ENCODE data around the gene HMGXB4.

Gene HMGXB4

DNA sequence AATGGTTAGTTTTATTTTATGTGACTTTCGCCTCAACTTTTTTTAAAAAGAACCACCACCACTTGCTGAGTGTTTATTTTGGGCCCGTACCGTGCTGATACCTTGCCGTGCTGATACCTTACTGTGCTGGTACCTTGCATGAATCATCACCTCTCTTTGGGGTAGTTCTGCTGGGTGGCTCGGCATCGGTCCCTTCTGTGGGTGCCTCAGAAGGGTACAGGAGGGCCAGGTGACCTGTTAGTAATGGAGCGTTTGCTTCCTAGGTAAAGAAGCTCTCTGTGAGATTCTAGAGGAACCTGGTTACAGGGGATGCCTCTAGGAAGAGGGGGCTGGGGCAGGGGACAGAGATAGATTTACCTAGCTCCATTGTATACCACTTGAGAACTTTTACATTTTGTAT lies 59.5 kb downstream of the HMGXB4 start:
- Histone ChIP-seq H3K9me2 (replicated peaks; ENCODE audit: insufficient read depth, low read length) (no peaks in the 10 kb centered on the region), H2AFZ (ENCODE audit: low read length) (no peak overlapping the region), H3K4me1 (ENCODE audit: low read length) (peaks cover 9% of the 10 kb centered on the region), H3K9ac (ENCODE audit: low read length) (no peak overlapping the region), H3K27me3 (replicated peaks; ENCODE audit: insufficient read depth, low read length) (no peaks in the 10 kb centered on the region), H3K36me3 (replicated peaks; ENCODE audit: insufficient read depth, low read length) (no peaks in the 10 kb centered on the region), H3F3A (ENCODE audit: insufficient read depth, low read length) (peaks cover under 1% of the 10 kb centered on the region), H3K79me2 (ENCODE audit: low read length) (peaks cover 41% of the 10 kb centered on the region), H3K9me3 (replicated peaks; ENCODE audit: insufficient read depth, low read length) (no peaks in the 10 kb centered on the region), H3K4me3 (ENCODE audit: low read length) (no peak overlapping the region), H4K20me1 (ENCODE audit: insufficient read depth, low read length) (no peaks in the 10 kb centered on the region), H3K27ac (ENCODE audit: low read length) (no peak overlapping the region), H3K4me2 (ENCODE audit: low read depth, low read length) (no peak overlapping the region)
- no peak for DNase-seq
- TF ChIP-seq EZH2phosphoT487 (IDR thresholded peaks at IDR 0.05; ENCODE audit: low read length) (no peak), EZH2 (optimal IDR thresholded peaks at IDR 0.05; ENCODE audit: low read depth, low read length) (no peak)
- TF ChIP-seq, protein P1, sequence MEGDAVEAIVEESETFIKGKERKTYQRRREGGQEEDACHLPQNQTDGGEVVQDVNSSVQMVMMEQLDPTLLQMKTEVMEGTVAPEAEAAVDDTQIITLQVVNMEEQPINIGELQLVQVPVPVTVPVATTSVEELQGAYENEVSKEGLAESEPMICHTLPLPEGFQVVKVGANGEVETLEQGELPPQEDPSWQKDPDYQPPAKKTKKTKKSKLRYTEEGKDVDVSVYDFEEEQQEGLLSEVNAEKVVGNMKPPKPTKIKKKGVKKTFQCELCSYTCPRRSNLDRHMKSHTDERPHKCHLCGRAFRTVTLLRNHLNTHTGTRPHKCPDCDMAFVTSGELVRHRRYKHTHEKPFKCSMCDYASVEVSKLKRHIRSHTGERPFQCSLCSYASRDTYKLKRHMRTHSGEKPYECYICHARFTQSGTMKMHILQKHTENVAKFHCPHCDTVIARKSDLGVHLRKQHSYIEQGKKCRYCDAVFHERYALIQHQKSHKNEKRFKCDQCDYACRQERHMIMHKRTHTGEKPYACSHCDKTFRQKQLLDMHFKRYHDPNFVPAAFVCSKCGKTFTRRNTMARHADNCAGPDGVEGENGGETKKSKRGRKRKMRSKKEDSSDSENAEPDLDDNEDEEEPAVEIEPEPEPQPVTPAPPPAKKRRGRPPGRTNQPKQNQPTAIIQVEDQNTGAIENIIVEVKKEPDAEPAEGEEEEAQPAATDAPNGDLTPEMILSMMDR (IDR thresholded peaks at IDR 0.05; ENCODE audit: low read length) = no peak

DNA sequence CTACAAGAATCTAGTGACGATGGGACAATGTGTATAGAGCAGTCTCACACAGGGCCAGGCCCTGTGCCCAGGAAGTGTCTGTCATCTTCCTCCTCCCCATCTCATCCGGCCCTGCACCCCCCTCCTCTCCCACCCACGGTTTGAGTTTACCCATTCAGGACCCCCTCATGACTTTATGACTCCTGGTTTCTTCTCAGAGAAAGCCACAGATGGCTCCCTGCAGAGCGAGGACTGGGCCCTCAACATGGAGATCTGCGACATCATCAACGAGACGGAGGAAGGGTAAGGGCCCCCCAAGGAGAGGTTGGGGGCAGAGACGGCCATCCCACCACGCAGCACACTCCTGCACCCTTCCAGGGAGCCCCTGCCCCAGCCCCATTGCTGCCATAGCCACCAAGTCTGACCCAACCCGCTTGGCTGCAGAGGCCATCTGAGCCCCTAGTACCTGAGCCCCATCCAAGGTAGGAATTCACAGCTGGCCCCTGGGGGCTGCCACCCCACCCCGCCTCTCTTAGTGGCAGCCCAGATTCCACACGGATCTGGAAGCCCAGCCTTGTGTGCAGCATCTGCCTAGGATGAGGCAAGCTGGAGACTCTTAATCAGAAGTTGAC lies 60.5 kb downstream of the HMGXB4 start:
- H4K20me1 ChIP-seq (ENCODE audit: insufficient read depth, low read length) = no peaks in the 10 kb centered on the region
- no peaks in the 10 kb centered on the region for H3F3A ChIP-seq (ENCODE audit: insufficient read depth, low read length)
- H3K9me3 ChIP-seq (replicated peaks; ENCODE audit: insufficient read depth, low read length) = no peaks in the 10 kb centered on the region
- no peak overlapping the region for H2AFZ ChIP-seq (ENCODE audit: low read length)
- H3K4me2 ChIP-seq (ENCODE audit: low read depth, low read length) = no peak overlapping the region
- no peaks in the 10 kb centered on the region for H3K36me3 ChIP-seq (replicated peaks; ENCODE audit: insufficient read depth, low read length)
- TF ChIP-seq, protein P1 (IDR thresholded peaks at IDR 0.05; ENCODE audit: low read length) = no peak
- TF ChIP-seq EZH2phosphoT487 (IDR thresholded peaks at IDR 0.05; ENCODE audit: low read length) (no peak), EZH2 (optimal IDR thresholded peaks at IDR 0.05; ENCODE audit: low read depth, low read length) (no peak)
- H3K27ac ChIP-seq (ENCODE audit: low read length) = no peak overlapping the region
- H3K79me2 ChIP-seq (ENCODE audit: low read length) = peaks cover 32% of the 10 kb centered on the region
- DNase-seq = no peak
- H3K27me3 ChIP-seq (replicated peaks; ENCODE audit: insufficient read depth, low read length) = no peaks in the 10 kb centered on the region
- H3K4me3 ChIP-seq (ENCODE audit: low read length) = no peak overlapping the region
- no peaks in the 10 kb centered on the region for H3K9me2 ChIP-seq (replicated peaks; ENCODE audit: insufficient read depth, low read length)
- H3K9ac ChIP-seq (ENCODE audit: low read length) = no peak overlapping the region
- H3K4me1 ChIP-seq (ENCODE audit: low read length) = peaks cover under 1% of the 10 kb centered on the region; the same call in 1 of the 2 replicates

DNA sequence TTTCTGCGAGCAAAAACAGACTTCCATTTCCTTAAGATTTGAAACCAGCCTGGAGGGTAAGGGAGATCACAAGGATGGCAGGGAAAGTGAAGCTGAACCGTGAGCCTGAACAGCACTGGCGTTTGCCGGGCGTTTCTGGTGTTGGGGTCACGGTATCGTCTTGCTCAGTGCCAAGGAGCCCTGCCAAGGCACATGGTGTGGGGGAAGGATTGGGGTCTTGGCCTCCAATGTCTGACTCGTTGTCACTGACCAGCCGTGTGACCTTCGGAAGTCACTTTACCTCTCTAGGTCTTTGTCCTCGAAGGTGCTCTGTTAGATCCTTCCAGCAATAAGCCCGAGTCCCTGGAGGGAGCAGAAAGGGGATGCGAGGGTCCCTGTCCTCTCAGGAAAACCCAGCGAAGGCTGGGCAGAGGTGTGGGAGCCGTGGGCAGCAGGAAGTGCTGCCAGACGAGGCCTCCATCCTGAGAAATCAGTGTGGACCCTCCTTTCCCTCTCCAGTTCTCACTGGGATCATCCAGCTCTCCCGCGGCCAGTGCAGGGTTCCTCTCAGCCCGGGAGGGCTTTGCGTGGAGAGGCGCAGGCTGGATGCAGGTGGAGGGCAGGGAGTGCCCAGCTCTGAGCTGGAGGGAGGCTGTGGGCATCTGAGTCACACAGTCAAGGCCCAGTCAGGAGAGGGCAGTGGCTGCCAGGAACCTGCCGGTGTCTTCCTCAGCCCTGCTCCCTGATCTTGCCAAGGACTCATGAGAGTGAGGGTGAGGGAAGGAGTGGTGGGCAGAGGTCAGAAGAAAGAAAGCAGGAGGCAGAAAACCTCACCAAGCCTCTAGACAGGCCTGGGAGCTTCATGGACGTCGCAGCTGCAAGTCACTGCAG lies 61.3 kb downstream of the HMGXB4 start:
- Histone ChIP-seq H4K20me1 (ENCODE audit: insufficient read depth, low read length) (no peaks in the 10 kb centered on the region), H3K9me2 (replicated peaks; ENCODE audit: insufficient read depth, low read length) (no peaks in the 10 kb centered on the region)

More for the DNA sequence above, 61.3 kb downstream of the HMGXB4 start:
- Histone ChIP-seq H3K9me3 (replicated peaks; ENCODE audit: insufficient read depth, low read length) (no peaks in the 10 kb centered on the region), H3K4me1 (ENCODE audit: low read length) (no peaks in the 10 kb centered on the region), H3K4me3 (ENCODE audit: low read length) (no peak overlapping the region), H3F3A (ENCODE audit: insufficient read depth, low read length) (no peaks in the 10 kb centered on the region), H3K79me2 (ENCODE audit: low read length) (peaks cover 26% of the 10 kb centered on the region), H2AFZ (ENCODE audit: low read length) (no peak overlapping the region), H3K9ac (ENCODE audit: low read length) (no peak overlapping the region), H3K4me2 (ENCODE audit: low read depth, low read length) (no peak overlapping the region), H3K27ac (ENCODE audit: low read length) (no peak overlapping the region), H3K27me3 (replicated peaks; ENCODE audit: insufficient read depth, low read length) (no peaks in the 10 kb centered on the region), H3K36me3 (replicated peaks; ENCODE audit: insufficient read depth, low read length) (no peaks in the 10 kb centered on the region)
- DNase-seq = no peak
- TF ChIP-seq EZH2 (optimal IDR thresholded peaks at IDR 0.05; ENCODE audit: low read depth, low read length) = no peak
- TF ChIP-seq, protein P1 (IDR thresholded peaks at IDR 0.05; ENCODE audit: low read length) = no peak
- TF ChIP-seq EZH2phosphoT487 (IDR thresholded peaks at IDR 0.05; ENCODE audit: low read length) = no peak

All from MM.1S (cell line).